ENCODE data around the gene COL23A1.

Gene COL23A1

GRCh38 chr5:178551059-178551458 is 39.1 kb downstream of the COL23A1 start:
- H3K27me3 ChIP-seq (ENCODE audit: control insufficient read depth in 3 of 3, insufficient read depth in 3 of 3, low read depth in 1 of 3, low read length in 3 of 3) = peaks cover 0 to 23% (median under 1%) of the 10 kb centered on the region in 3 experiments
- H2AFZ ChIP-seq (ENCODE audit: low read length) = no peak overlapping the region
- no peak overlapping the region for H3K18ac ChIP-seq (ENCODE audit: low read length)

GRCh38 chr5:178548746-178549145 is 41.4 kb downstream of the COL23A1 start:
- no CpG with 5 or more reads among the region's 9 CpGs for WGBS, 2 donors (ENCODE audit: extremely low coverage in 2 of 2, insufficient read length in 2 of 2, insufficient replicate concordance in 1 of 2)
- DNase-seq (ENCODE audit: low spot score) = no peak
- H3K9ac ChIP-seq (ENCODE audit: low read depth, low read length, poor library complexity) = no peak overlapping the region
- no peak overlapping the region for H4K8ac ChIP-seq (ENCODE audit: low read depth, low read length)
- no peak overlapping the region for H3K4ac ChIP-seq (ENCODE audit: low read length)
- H2AK5ac ChIP-seq (ENCODE audit: low read depth, low read length) = no peak overlapping the region
- no peak overlapping the region for H3K27ac ChIP-seq (replicated peaks; ENCODE audit: low read length)
- no peak overlapping the region for H3K4me3 ChIP-seq (ENCODE audit: low read length in 2 of 2)
- H3K79me1 ChIP-seq (ENCODE audit: low read depth, low read length) = no peaks in the 10 kb centered on the region
- peaks cover 0 to 2% of the 10 kb centered on the region in 2 donors for H3K9me3 ChIP-seq (replicated peaks in 1 of 2; ENCODE audit: control insufficient read depth in 2 of 2, insufficient read depth in 1 of 2, low read depth in 1 of 2, low read length in 2 of 2)
- no peak overlapping the region for H2BK12ac ChIP-seq (ENCODE audit: low read length)
- H2BK15ac ChIP-seq (ENCODE audit: low read length) = no peak overlapping the region
- H3K36me3 ChIP-seq (replicated peaks in 1 of 2; ENCODE audit: control insufficient read depth in 2 of 2, insufficient read depth in 2 of 2, low read length in 2 of 2) = no peaks in the 10 kb centered on the region
- peaks cover 0 to 20% (median 2%) of the 10 kb centered on the region in 3 experiments for H3K27me3 ChIP-seq (ENCODE audit: control insufficient read depth in 3 of 3, insufficient read depth in 3 of 3, low read depth in 1 of 3, low read length in 3 of 3)
- no peak overlapping the region for H2BK120ac ChIP-seq (ENCODE audit: low read depth, low read length)
- no peak overlapping the region for H3K14ac ChIP-seq (ENCODE audit: low read length)
- no peak overlapping the region for H3K18ac ChIP-seq (ENCODE audit: low read length)
- H4K91ac ChIP-seq (ENCODE audit: low read depth, low read length, poor library complexity) = no peak overlapping the region
- no peak overlapping the region for H3K23ac ChIP-seq (ENCODE audit: low read depth, low read length, poor library complexity)
- peaks cover 8% of the 10 kb centered on the region in 2 donors for H3K4me1 ChIP-seq (ENCODE audit: control insufficient read depth in 2 of 2, insufficient read depth in 1 of 2, low read depth in 1 of 2, low read length in 2 of 2)
- no peak overlapping the region for H3K4me2 ChIP-seq (ENCODE audit: insufficient read depth, low read length, poor library complexity, severe bottlenecking)
- no peak overlapping the region for H2BK5ac ChIP-seq (ENCODE audit: low read length)
- no peak overlapping the region for H2AFZ ChIP-seq (ENCODE audit: low read length)

More at GRCh38 chr5:178551059-178551458, 39.1 kb downstream of the COL23A1 start:
- Histone ChIP-seq H3K14ac (ENCODE audit: low read length) (no peak overlapping the region), H2BK12ac (ENCODE audit: low read length) (no peak overlapping the region), H3K23ac (ENCODE audit: low read depth, low read length, poor library complexity) (no peak overlapping the region), H3K4ac (ENCODE audit: low read length) (no peak overlapping the region), H2BK15ac (ENCODE audit: low read length) (no peak overlapping the region), H3K79me1 (ENCODE audit: low read depth, low read length) (no peaks in the 10 kb centered on the region), H4K91ac (ENCODE audit: low read depth, low read length, poor library complexity) (no peak overlapping the region), H4K8ac (ENCODE audit: low read depth, low read length) (no peak overlapping the region), H2BK120ac (ENCODE audit: low read depth, low read length) (no peak overlapping the region), H3K4me3 (ENCODE audit: low read length in 2 of 2) (no peak overlapping the region), H3K9ac (ENCODE audit: low read depth, low read length, poor library complexity) (no peak overlapping the region), H2AK5ac (ENCODE audit: low read depth, low read length) (no peak overlapping the region), H2BK5ac (ENCODE audit: low read length) (no peak overlapping the region), H3K4me1 (ENCODE audit: control insufficient read depth in 2 of 2, insufficient read depth in 1 of 2, low read depth in 1 of 2, low read length in 2 of 2) (peaks cover 2 to 6% of the 10 kb centered on the region in 2 donors), H3K4me2 (ENCODE audit: insufficient read depth, low read length, poor library complexity, severe bottlenecking) (no peak overlapping the region), H3K36me3 (replicated peaks in 1 of 2; ENCODE audit: control insufficient read depth in 2 of 2, insufficient read depth in 2 of 2, low read length in 2 of 2) (no peaks in the 10 kb centered on the region), H3K27ac (replicated peaks; ENCODE audit: low read length) (no peak overlapping the region), H3K9me3 (replicated peaks in 1 of 2; ENCODE audit: control insufficient read depth in 2 of 2, insufficient read depth in 1 of 2, low read depth in 1 of 2, low read length in 2 of 2) (peaks cover 0 to 7% of the 10 kb centered on the region in 2 donors)
- no peak for DNase-seq (ENCODE audit: low spot score)

- Histone ChIP-seq H2BK15ac (ENCODE audit: low read length) (no peak overlapping the region), H2BK5ac (ENCODE audit: low read length) (no peak overlapping the region), H3K27ac (replicated peaks; ENCODE audit: low read length) (no peak overlapping the region), H3K4me2 (ENCODE audit: insufficient read depth, low read length, poor library complexity, severe bottlenecking) (no peak overlapping the region), H2BK12ac (ENCODE audit: low read length) (no peak overlapping the region), H2AFZ (ENCODE audit: low read length) (no peak overlapping the region), H3K36me3 (replicated peaks in 1 of 2; ENCODE audit: control insufficient read depth in 2 of 2, insufficient read depth in 2 of 2, low read length in 2 of 2) (no peaks in the 10 kb centered on the region), H3K4me1 (ENCODE audit: control insufficient read depth in 2 of 2, insufficient read depth in 1 of 2, low read depth in 1 of 2, low read length in 2 of 2) (peaks cover 8 to 9% of the 10 kb centered on the region in 2 donors), H3K14ac (ENCODE audit: low read length) (no peak overlapping the region), H3K4me3 (ENCODE audit: low read length in 2 of 2) (no peak overlapping the region), H3K9me3 (replicated peaks in 1 of 2; ENCODE audit: control insufficient read depth in 2 of 2, insufficient read depth in 1 of 2, low read depth in 1 of 2, low read length in 2 of 2) (peaks cover 0 to 6% of the 10 kb centered on the region in 2 donors), H3K23ac (ENCODE audit: low read depth, low read length, poor library complexity) (no peak overlapping the region), H3K9ac (ENCODE audit: low read depth, low read length, poor library complexity) (no peak overlapping the region), H4K8ac (ENCODE audit: low read depth, low read length) (no peak overlapping the region), H3K27me3 (ENCODE audit: control insufficient read depth in 3 of 3, insufficient read depth in 3 of 3, low read depth in 1 of 3, low read length in 3 of 3) (peaks cover 0 to 19% (median 2%) of the 10 kb centered on the region in 3 experiments), H2AK5ac (ENCODE audit: low read depth, low read length) (no peak overlapping the region), H4K91ac (ENCODE audit: low read depth, low read length, poor library complexity) (no peak overlapping the region), H3K79me1 (ENCODE audit: low read depth, low read length) (no peaks in the 10 kb centered on the region), H3K18ac (ENCODE audit: low read length) (no peak overlapping the region), H3K4ac (ENCODE audit: low read length) (no peak overlapping the region), H2BK120ac (ENCODE audit: low read depth, low read length) (no peak overlapping the region)
- DNase-seq (ENCODE audit: low spot score) = no peak
- WGBS, 2 donors (ENCODE audit: extremely low coverage in 2 of 2, insufficient read length in 2 of 2, insufficient replicate concordance in 1 of 2) = no CpG with 5 or more reads among the region's 6 CpGs
These were observed 42.3 kb downstream of the COL23A1 start for GRCh38 chr5:178547753-178548415.

GRCh38 chr5:178547052-178547666 is 43.0 kb downstream of the COL23A1 start:
- H2BK5ac ChIP-seq (ENCODE audit: low read length) = no peak overlapping the region
- peaks cover 0 to 6% of the 10 kb centered on the region in 2 donors for H3K9me3 ChIP-seq (replicated peaks in 1 of 2; ENCODE audit: control insufficient read depth in 2 of 2, insufficient read depth in 1 of 2, low read depth in 1 of 2, low read length in 2 of 2)
- H3K18ac ChIP-seq (ENCODE audit: low read length) = no peak overlapping the region
- H3K79me1 ChIP-seq (ENCODE audit: low read depth, low read length) = no peaks in the 10 kb centered on the region
- no peak overlapping the region for H2AK5ac ChIP-seq (ENCODE audit: low read depth, low read length)
- H3K36me3 ChIP-seq (replicated peaks in 1 of 2; ENCODE audit: control insufficient read depth in 2 of 2, insufficient read depth in 2 of 2, low read length in 2 of 2) = no peaks in the 10 kb centered on the region
- no peak overlapping the region for H2AFZ ChIP-seq (ENCODE audit: low read length)
- no peak overlapping the region for H3K23ac ChIP-seq (ENCODE audit: low read depth, low read length, poor library complexity)
- H3K4me2 ChIP-seq (ENCODE audit: insufficient read depth, low read length, poor library complexity, severe bottlenecking) = no peak overlapping the region
- H2BK12ac ChIP-seq (ENCODE audit: low read length) = no peak overlapping the region
- H2BK15ac ChIP-seq (ENCODE audit: low read length) = no peak overlapping the region
- no peak overlapping the region for H4K91ac ChIP-seq (ENCODE audit: low read depth, low read length, poor library complexity)
- no peak overlapping the region for H4K8ac ChIP-seq (ENCODE audit: low read depth, low read length)
- no peak for DNase-seq (ENCODE audit: low spot score)
- no peak overlapping the region for H3K9ac ChIP-seq (ENCODE audit: low read depth, low read length, poor library complexity)
- no peak overlapping the region for H3K27ac ChIP-seq (replicated peaks; ENCODE audit: low read length)
- no peak overlapping the region for H3K4me3 ChIP-seq (ENCODE audit: low read length in 2 of 2)
- no peak overlapping the region for H2BK120ac ChIP-seq (ENCODE audit: low read depth, low read length)
- H3K14ac ChIP-seq (ENCODE audit: low read length) = no peak overlapping the region
- WGBS, 2 donors (ENCODE audit: extremely low coverage in 2 of 2, insufficient read length in 2 of 2, insufficient replicate concordance in 1 of 2) = no CpG with 5 or more reads among the region's 12 CpGs
- peaks cover 9 to 16% of the 10 kb centered on the region in 2 donors for H3K4me1 ChIP-seq (ENCODE audit: control insufficient read depth in 2 of 2, insufficient read depth in 1 of 2, low read depth in 1 of 2, low read length in 2 of 2)
- peaks cover 0 to 19% (median 2%) of the 10 kb centered on the region in 3 experiments for H3K27me3 ChIP-seq (ENCODE audit: control insufficient read depth in 3 of 3, insufficient read depth in 3 of 3, low read depth in 1 of 3, low read length in 3 of 3)
- H3K4ac ChIP-seq (ENCODE audit: low read length) = no peak overlapping the region

Data from neuronal stem cell (in vitro differentiated cells).